Measurements from ENCODE around the gene SELP. TPM values are rescaled to one million over a fixed set of nuclear protein-coding genes. Genes with fewer than 3 reads are reported as not detected.

SELP gene
- total RNA-seq, 2 donors from 2014 or later = 9.1 to 10.8 TPM

- Histone ChIP-seq H3K9me3 (no peaks in the 10 kb centered on the region), H3K27me3 (replicated peaks; ENCODE audit: insufficient read depth) (no peaks in the 10 kb centered on the region), H3K4me1 (replicated peaks) (no peaks in the 10 kb centered on the region), H3K4me3 (no peak within 1 kb of the TSS), H3K27ac (no peak within 1 kb of the TSS), H3K36me3 (no peaks in the 10 kb centered on the region)
- WGBS = 27% methylated on average over 15 of the region's 15 CpGs
- intact Hi-C loops (cut with DNase I) = no loop called here
- TF ChIP-seq POLR2A (IDR thresholded peaks at IDR 0.05) (no peak), CTCF (IDR thresholded peaks at IDR 0.05) (peak in 3 of 4 experiments; percentile 16 to 61 (median 33))
- DNase-seq (ENCODE audit: low spot score) = peak; percentile 55
Observed at GRCh38 chr1:169586395-169587255, 43.3 kb downstream of the SELP start, which contains the start of gene F5. TSS of gene F5 (minus strand) at chr1:169586481. CDS start at chr1:169586386, 95 bp downstream.

- 23% methylated on average over 5 of the region's 5 CpGs for WGBS
- Histone ChIP-seq H3K4me3 (no peak overlapping the region), H3K27me3 (replicated peaks; ENCODE audit: insufficient read depth) (no peaks in the 10 kb centered on the region), H3K27ac (no peak overlapping the region), H3K9me3 (no peaks in the 10 kb centered on the region), H3K4me1 (replicated peaks) (no peaks in the 10 kb centered on the region), H3K36me3 (no peaks in the 10 kb centered on the region)
- intact Hi-C loops (cut with DNase I) = no loop called here
- DNase-seq (ENCODE audit: low spot score) = no peak
- TF ChIP-seq POLR2AphosphoS5 (IDR thresholded peaks at IDR 0.05) = no peak
- TF ChIP-seq POLR2A (IDR thresholded peaks at IDR 0.05) = no peak
- no peak for TF ChIP-seq CTCF (IDR thresholded peaks at IDR 0.05)
Observed at GRCh38 chr1:169586067-169586394, 43.9 kb downstream of the SELP start.

GRCh38 chr1:169585181-169585580 is 44.7 kb downstream of the SELP start:
- Histone ChIP-seq H3K36me3 (no peaks in the 10 kb centered on the region), H3K9me3 (no peaks in the 10 kb centered on the region), H3K4me1 (replicated peaks) (no peaks in the 10 kb centered on the region), H3K4me3 (no peak overlapping the region), H3K27me3 (replicated peaks; ENCODE audit: insufficient read depth) (no peaks in the 10 kb centered on the region), H3K27ac (no peak overlapping the region)
- TF ChIP-seq POLR2A (IDR thresholded peaks at IDR 0.05) (no peak), CTCF (IDR thresholded peaks at IDR 0.05) (no peak), POLR2AphosphoS5 (IDR thresholded peaks at IDR 0.05) (no peak)
- DNase-seq (ENCODE audit: low spot score) = no peak
- intact Hi-C loops (cut with DNase I) = no loop called here

- no peak for TF ChIP-seq CTCF (IDR thresholded peaks at IDR 0.05)
- no peak for TF ChIP-seq POLR2AphosphoS5 (IDR thresholded peaks at IDR 0.05)
- TF ChIP-seq POLR2A (IDR thresholded peaks at IDR 0.05) = no peak
- WGBS = 51% methylated on average over 4 of the region's 4 CpGs
- Histone ChIP-seq H3K9me3 (no peaks in the 10 kb centered on the region), H3K27me3 (replicated peaks; ENCODE audit: insufficient read depth) (no peaks in the 10 kb centered on the region), H3K36me3 (no peaks in the 10 kb centered on the region), H3K27ac (no peak overlapping the region), H3K4me1 (replicated peaks) (no peaks in the 10 kb centered on the region), H3K4me3 (no peak overlapping the region)
- no peak for DNase-seq (ENCODE audit: low spot score)
- intact Hi-C loops (cut with DNase I) = no loop called here
Observed at GRCh38 chr1:169584483-169585144, 45.3 kb downstream of the SELP start.
